ENCODE measurements around the gene CACNA2D1.

Gene CACNA2D1

GRCh38 chr7:82270870-82271269, 172.7 kb downstream of the CACNA2D1 start:
- no peak for DNase-seq

- no peak for DNase-seq
Measured at GRCh38 chr7:82268632-82269031, 174.9 kb downstream of the CACNA2D1 start.

GRCh38 chr7:82266081-82266480, 177.5 kb downstream of the CACNA2D1 start:
- no peak for DNase-seq

GRCh38 chr7:82264783-82265305, 178.7 kb downstream of the CACNA2D1 start:
- DNase-seq = no peak

GRCh38 chr7:82263920-82264782, 179.4 kb downstream of the CACNA2D1 start:
- no peak for DNase-seq

GRCh38 chr7:82258181-82258580, 185.4 kb downstream of the CACNA2D1 start:
- no peak for DNase-seq

- DNase-seq = no peak
Measured at GRCh38 chr7:82257118-82257695, 186.4 kb downstream of the CACNA2D1 start.

- no peak for DNase-seq
Measured at GRCh38 chr7:82255706-82256105, 187.9 kb downstream of the CACNA2D1 start.

GRCh38 chr7:82250598-82250997, 193.0 kb downstream of the CACNA2D1 start:
- DNase-seq = no peak

GRCh38 chr7:82249979-82250378, 193.6 kb downstream of the CACNA2D1 start:
- DNase-seq = no peak

- no peak for DNase-seq
Measured at GRCh38 chr7:82247814-82248433, 195.7 kb downstream of the CACNA2D1 start.

GRCh38 chr7:82244947-82245517, 198.5 kb downstream of the CACNA2D1 start:
- no peak for DNase-seq

GRCh38 chr7:82241356-82241755, 202.2 kb downstream of the CACNA2D1 start:
- DNase-seq = no peak

GRCh38 chr7:82235713-82236112, 207.9 kb downstream of the CACNA2D1 start:
- no peak for DNase-seq

- DNase-seq = no peak
Measured at GRCh38 chr7:82234457-82235049, 209.0 kb downstream of the CACNA2D1 start.

- DNase-seq = no peak
Measured at GRCh38 chr7:82230811-82231581, 212.6 kb downstream of the CACNA2D1 start.

- no peak for DNase-seq
Measured at GRCh38 chr7:82229164-82229563, 214.4 kb downstream of the CACNA2D1 start.

GRCh38 chr7:82226191-82226590, 217.4 kb downstream of the CACNA2D1 start:
- DNase-seq = no peak

- DNase-seq = no peak
Measured at GRCh38 chr7:82224529-82224928, 219.0 kb downstream of the CACNA2D1 start.

- no peak for DNase-seq
Measured at GRCh38 chr7:82223580-82223979, 220.0 kb downstream of the CACNA2D1 start.

GRCh38 chr7:82221152-82221674, 222.4 kb downstream of the CACNA2D1 start:
- no peak for DNase-seq

- DNase-seq = no peak
Measured at GRCh38 chr7:82212466-82212865, 231.1 kb downstream of the CACNA2D1 start.

Data from stimulated activated CD4-positive, alpha-beta T cell treated with anti-CD3 and anti-CD28 coated beads, Interleukin-15, amount 100 ng/mL, for 24 hours (primary cell).